HG03432 (cell line): ENCODE results near the gene SOX4.

Source experiments
- ATAC-seq: cut with Tn5 transposase; IDR thresholded peaks from one replicate; pipeline ENCODE4 v1.9.1; 2021; ENCODE audit warnings: mild to moderate bottlenecking, moderate library complexity; ENCODE audit not compliant: unreplicated experiment

SOX4 gene

GRCh38 chr6:21612067-21612745 is 18.7 kb downstream of the SOX4 start:
- ATAC-seq: no peak

DNA sequence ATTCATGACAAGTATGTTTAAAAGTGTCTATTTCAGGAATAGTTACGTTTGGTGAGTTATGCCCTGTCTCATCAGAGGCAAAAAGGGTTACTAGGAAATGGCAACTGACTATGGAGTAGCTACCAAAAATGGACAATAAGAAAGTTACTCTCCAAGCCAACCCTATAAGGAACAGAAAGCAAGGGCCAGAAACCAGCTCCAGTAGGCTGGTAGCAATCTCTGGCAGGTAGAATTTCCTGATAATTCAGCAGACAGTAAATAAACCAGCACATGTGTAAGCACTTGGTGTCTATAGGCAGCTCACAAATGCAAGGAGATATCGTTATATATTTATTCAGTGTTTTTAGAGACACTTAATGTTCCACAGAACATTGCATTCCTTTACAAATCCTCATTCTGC is 20.3 kb downstream of the SOX4 start:
- no peak for ATAC-seq

DNA sequence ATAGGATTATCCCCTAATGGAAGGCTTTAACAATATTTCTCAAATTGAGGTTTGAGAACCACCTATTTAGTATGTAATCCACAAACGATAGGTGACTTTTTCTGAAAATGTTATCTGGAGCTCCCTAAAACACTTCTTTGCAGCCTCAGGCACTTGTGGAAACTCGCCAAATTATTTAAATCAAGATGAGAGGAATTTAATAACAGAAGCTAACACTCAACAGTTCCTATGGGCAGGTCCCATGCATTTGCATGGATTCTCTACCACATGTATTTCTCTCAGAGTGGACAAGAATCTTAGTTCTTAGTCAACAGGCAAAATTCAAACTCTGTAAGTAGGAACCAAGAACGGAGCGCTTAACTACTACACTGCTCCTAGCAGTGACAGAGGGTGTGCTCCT is 20.7 kb downstream of the SOX4 start:
- no peak for ATAC-seq

DNA sequence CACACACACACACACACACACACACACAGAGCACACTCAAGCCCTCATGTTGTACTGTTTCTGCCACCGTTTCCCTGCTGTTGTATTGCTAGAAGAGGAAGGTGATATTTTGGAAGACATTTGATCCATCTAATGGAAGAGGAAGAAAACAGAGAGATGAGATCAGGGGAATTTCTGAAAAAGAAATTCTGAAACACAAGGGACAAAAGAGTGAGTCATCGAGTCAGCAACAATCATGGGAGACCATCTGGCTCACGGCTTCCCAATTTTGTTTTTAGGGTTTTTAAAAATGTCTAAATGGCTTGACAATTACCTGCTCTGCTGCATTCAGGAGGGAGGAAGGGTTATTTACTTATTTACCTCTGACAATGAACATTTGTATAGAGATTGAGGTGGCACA is 22.0 kb downstream of the SOX4 start:
- ATAC-seq: no peak

DNA sequence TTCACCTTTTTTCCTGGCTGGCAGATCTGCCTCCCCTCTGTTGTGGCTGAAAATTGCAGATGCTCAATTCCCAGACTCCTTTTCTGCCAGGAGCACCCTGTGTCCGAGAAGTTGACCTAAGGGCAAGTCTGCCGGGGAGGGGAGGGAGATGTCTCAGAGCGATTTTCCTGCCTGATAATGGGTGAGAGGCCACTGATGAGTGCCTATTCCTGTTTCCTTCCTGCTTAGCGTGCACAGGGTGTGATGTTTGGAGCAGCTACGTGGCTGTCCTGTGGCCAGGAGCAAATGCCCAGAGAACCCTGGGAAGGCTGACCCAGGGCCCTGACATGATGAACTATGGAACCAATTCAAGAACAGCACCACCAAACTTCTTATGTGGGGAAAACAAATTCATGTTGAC is 22.5 kb downstream of the SOX4 start:
- ATAC-seq: no peak

DNA sequence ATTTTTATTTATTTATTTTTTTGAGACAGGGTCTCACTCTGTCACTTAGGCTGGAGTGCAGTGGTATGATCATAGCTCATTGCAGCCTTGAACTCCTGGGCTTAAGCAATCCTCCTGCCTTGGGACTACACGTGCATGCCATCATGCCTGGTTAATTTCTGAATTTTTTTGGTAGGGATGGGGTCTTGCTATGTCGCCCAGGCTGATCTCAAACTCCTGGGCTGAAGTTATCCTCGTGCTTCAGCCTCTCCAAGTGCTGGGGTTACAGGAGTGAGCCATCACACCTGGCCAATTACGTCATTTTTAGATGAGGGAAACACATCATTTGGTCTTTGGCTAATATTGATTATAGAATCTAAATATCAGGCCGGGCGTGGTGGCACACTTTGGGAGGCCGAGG is 32.1 kb downstream of the SOX4 start:
- no peak for ATAC-seq

GRCh38 chr6:21626756-21627155 is 33.2 kb downstream of the SOX4 start:
- ATAC-seq: no peak

GRCh38 chr6:21628160-21628559 is 34.6 kb downstream of the SOX4 start:
- ATAC-seq: no peak

DNA sequence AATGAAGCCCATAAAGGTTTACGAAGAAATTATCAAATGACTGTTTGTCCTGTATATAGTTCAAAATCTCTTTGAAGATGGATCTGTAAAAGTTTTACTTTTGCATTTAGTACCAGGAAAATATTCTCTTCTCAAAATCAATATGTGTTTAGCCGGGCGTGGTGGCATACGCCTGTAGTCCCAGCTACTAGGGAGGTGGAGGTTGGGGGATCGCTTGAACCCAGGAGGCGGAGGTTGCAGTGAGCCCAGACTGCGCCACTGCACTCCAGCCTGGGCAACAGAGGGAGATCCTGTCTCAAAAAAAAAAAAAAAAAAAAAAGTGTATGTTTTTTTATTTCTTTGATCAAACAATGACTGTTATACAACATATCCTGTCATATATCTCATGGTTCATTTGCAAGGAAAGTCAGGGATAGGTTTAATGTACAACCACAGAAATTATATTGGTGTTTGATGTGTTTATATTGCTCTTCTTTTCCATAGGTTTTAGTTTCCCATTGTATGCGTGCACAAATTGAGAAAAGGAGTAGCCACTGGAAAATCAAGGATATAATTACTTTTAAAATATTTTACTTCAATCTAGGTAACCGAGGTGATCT is 40.1 kb downstream of the SOX4 start:
- no peak for ATAC-seq

GRCh38 chr6:21634582-21634981 is 41.0 kb downstream of the SOX4 start:
- no peak for ATAC-seq

- no peak for ATAC-seq
These were observed 43.3 kb downstream of the SOX4 start for GRCh38 chr6:21636876-21637275.

DNA sequence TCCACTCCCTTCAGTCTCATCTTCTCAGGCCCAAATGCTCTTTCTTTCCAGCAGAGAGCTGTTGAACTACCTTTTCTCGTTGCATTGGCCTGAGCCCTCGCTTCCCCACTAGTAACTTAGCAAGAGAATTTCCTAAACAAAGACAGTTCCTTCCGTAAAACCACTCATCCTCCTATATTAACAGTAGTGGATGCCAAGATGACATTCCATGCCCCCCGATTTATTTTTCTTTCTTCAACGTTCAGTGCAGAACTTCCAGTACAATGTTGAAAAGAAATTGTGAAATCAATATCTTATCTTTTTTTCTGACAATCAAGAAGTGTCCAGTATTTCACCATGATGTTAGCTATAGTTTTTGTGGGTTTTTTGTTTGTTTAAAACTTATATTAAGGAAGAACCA is 45.8 kb downstream of the SOX4 start:
- ATAC-seq: no peak
